Measurements from ENCODE around the gene EMILIN3. TPM values are rescaled to one million over a fixed set of nuclear protein-coding genes. Genes with fewer than 3 reads are reported as not detected.

Gene EMILIN3
- total RNA-seq, 1 experiment from 2014 or later, result not detected

- no peak for TF ChIP-seq MAX (IDR thresholded peaks at IDR 0.05)
- TF ChIP-seq JUND (IDR thresholded peaks at IDR 0.05), result no peak
- no peak for TF ChIP-seq YY1 (IDR thresholded peaks at IDR 0.05; ENCODE audit: extremely low read depth, insufficient replicate concordance, low read depth, low read length)
- TF ChIP-seq SRF (IDR thresholded peaks at IDR 0.05; ENCODE audit: low read depth), result no peak
- no peak for TF ChIP-seq ZNF274 (IDR thresholded peaks at IDR 0.05; ENCODE audit: low read depth, low read length)
- no peak for TF ChIP-seq RAD21 (IDR thresholded peaks at IDR 0.05; ENCODE audit: low read depth)
- no peak for TF ChIP-seq EZH2phosphoT487 (IDR thresholded peaks at IDR 0.05; ENCODE audit: borderline replicate concordance)
- TF ChIP-seq POLR2A (IDR thresholded peaks at IDR 0.05; ENCODE audit: borderline replicate concordance, extremely low read depth, insufficient read depth, insufficient read length), result no peak
- TF ChIP-seq CBX3 (IDR thresholded peaks at IDR 0.05; ENCODE audit: low read depth), result no peak
- no peak for TF ChIP-seq ELF1 (IDR thresholded peaks at IDR 0.05; ENCODE audit: borderline replicate concordance, low read depth)
- no peak for TF ChIP-seq ZBTB33 (IDR thresholded peaks at IDR 0.05; ENCODE audit: extremely low read depth, insufficient replicate concordance, low read length)
- TF ChIP-seq POLR2AphosphoS5 (IDR thresholded peaks at IDR 0.05; ENCODE audit: low read depth, low read length), result no peak
- no peak for TF ChIP-seq TCF7L2 (IDR thresholded peaks at IDR 0.05; ENCODE audit: borderline replicate concordance, extremely low read depth, insufficient read depth, insufficient read length)
- TF ChIP-seq CTCF (IDR thresholded peaks at IDR 0.05 in 2 of 3, conservative IDR thresholded peaks at IDR 0.05 in 1 of 3; ENCODE audit: borderline replicate concordance in 1 of 3, insufficient read depth in 1 of 3, low read depth in 2 of 3, low read length in 2 of 3), result no peak
- no peak for TF ChIP-seq CEBPB (IDR thresholded peaks at IDR 0.05; ENCODE audit: low read depth)
- no peaks in the 10 kb centered on the region for H3K79me2 ChIP-seq (ENCODE audit: insufficient read depth, low read length)
- H3K9me2 ChIP-seq (ENCODE audit: insufficient read depth), result no peaks in the 10 kb centered on the region
- H3K4me1 ChIP-seq (ENCODE audit: control insufficient read depth in 1 of 2, insufficient read depth in 2 of 2, low read length in 2 of 2), result no peaks in the 10 kb centered on the region
- H4K20me1 ChIP-seq (ENCODE audit: insufficient read depth), result no peaks in the 10 kb centered on the region
- no peak overlapping the region for H3K4me2 ChIP-seq (ENCODE audit: low read length)
- H3K4me3 ChIP-seq (replicated peaks in 1 of 2; ENCODE audit: low read depth in 1 of 2, low read length in 2 of 2), result no peak overlapping the region
- ATAC-seq (no peak), DNase-seq (ENCODE audit: low read depth, low spot score) (no peak)
- H3K9me3 ChIP-seq (ENCODE audit: control insufficient read depth in 1 of 2, insufficient read depth in 1 of 2, low read depth in 1 of 2, low read length in 2 of 2), result no peaks in the 10 kb centered on the region
- ChIA-PET RAD21 (ENCODE audit: low non-redundant PET in 1 of 2, low total read pairs in 2 of 2, uncharacterized antibody in 2 of 2, unreplicated experiment in 2 of 2) (no interaction called here), CTCF (no interaction called here), POLR2A (no interaction called here)
- H3K27me3 ChIP-seq (ENCODE audit: insufficient read depth, low read length), result no peaks in the 10 kb centered on the region
- H2AFZ ChIP-seq (ENCODE audit: low read depth, low read length, poor library complexity, severe bottlenecking), result no peak overlapping the region
- H3K27ac ChIP-seq (ENCODE audit: low read depth, low read length), result no peak overlapping the region
- no TSS peak for BruUV-seq (replicated peaks)
- H3K36me3 ChIP-seq (ENCODE audit: control insufficient read depth in 1 of 2, insufficient read depth in 2 of 2, low read length in 2 of 2), result no peaks in the 10 kb centered on the region
- no peak overlapping the region for H3K9ac ChIP-seq (ENCODE audit: low read length)
- intact Hi-C loops (cut with micrococcal nuclease), result no loop called here
Measured at GRCh38 chr20:41365777-41366545, 657 bp downstream of the EMILIN3 start.
